H1 (cell line): ENCODE measurements around the gene CYSRT1. TPM values are rescaled to one million over a fixed set of nuclear protein-coding genes. Genes with fewer than 3 reads are reported as not detected.

Experiments
- CBX5 ChIP-seq: fragments of 300-800, 300-1000 bp; sonication (generic); IDR thresholded peaks from 2 replicates; pipeline ENCODE4 v1.7.1; 2016; ENCODE audit warnings: antibody characterized with exemption, low read length, low read depth
- EZH2 ChIP-seq: fragments of 200-600 bp; sonication (generic); IDR thresholded peaks from 2 replicates; pipeline ENCODE4 v1.7.1; 2012; ENCODE audit warnings: low read depth, mild to moderate bottlenecking, moderate library complexity, low read length, inconsistent platforms; ENCODE audit not compliant: severe bottlenecking
- JUN ChIP-seq: IDR thresholded peaks from 2 replicates; pipeline ENCODE4 v1.6.1; 2011; ENCODE audit warnings: low read depth, mild to moderate bottlenecking, improper control_type of control experiment, low read length
- polyA plus RNA-seq, 7 experiments: library from polyadenylated mRNA; depleted of rRNA in 3 of 7; stranded (reverse) in 5 of 7; unstranded in 2 of 7; fragments of >200 nt in 5 of 7; fragments of 200-250 nt in 2 of 7; gene quantifications; 1 replicate in 5 of 7; 2 replicates in 1 of 7; 4 replicates in 1 of 7; pipeline versions ENCODE4 v1.2.1 to v1.2.3, GENCODE V29; 2011 to 2013; ENCODE audit warnings: missing spikeins in 2 of 7, mixed read lengths in 2 of 7
- total RNA-seq: library from RNA; stranded (reverse); fragmentation: NEBNext Ultra II Directional; extraction: Animal tissue kit (Norgen Biotek cat#: 25700); gene quantifications from 2 replicates; pipeline ENCODE4 v1.2.1, GENCODE V29; 2021

CYSRT1 gene
- total and polyA plus RNA-seq, 2 of the 8 experiments (the other 6 are each of a cell fraction or from before 2014, with no cell fraction given) = 1.0 to 6.5 TPM

- TF ChIP-seq JUN (no peak), EZH2 (no peak), CBX5 (no peak)
Observed at GRCh38 chr9:137275203-137275587, 50.2 kb downstream of the CYSRT1 start (continued).

Other genes with a start within 250 kb of the CYSRT1 start
Only the 30 nearest of the 32 such genes appear.
- 40.8 and 43.4 TPM in 2 replicates for gene PAXX, start 232.8 kb upstream of the CYSRT1 start, total RNA-seq
- 45.9 and 56.8 TPM in 2 replicates for gene PAXX, start 232.8 kb upstream of the CYSRT1 start, polyA plus RNA-seq (2011; rRNA removed)
- gene CLIC3, start 228.6 kb upstream of the CYSRT1 start, total RNA-seq = not detected in 2 replicates
- gene CLIC3, start 228.6 kb upstream of the CYSRT1 start, polyA plus RNA-seq (2011; rRNA removed) = 0.12 and 0.33 TPM in 2 replicates
- 12.5 and 15.2 TPM in 2 replicates for gene ABCA2, start 196.9 kb upstream of the CYSRT1 start, total RNA-seq
- 14.3 and 21.9 TPM in 2 replicates for gene ABCA2, start 196.9 kb upstream of the CYSRT1 start, polyA plus RNA-seq (2011; rRNA removed)
- gene FUT7, start 193.1 kb upstream of the CYSRT1 start, total RNA-seq = not detected in 2 replicates
- not detected in 2 replicates for gene FUT7, start 193.1 kb upstream of the CYSRT1 start, polyA plus RNA-seq (2011; rRNA removed)
- gene NPDC1, start 179.0 kb upstream of the CYSRT1 start, total RNA-seq = 41.9 and 44.1 TPM in 2 replicates
- 26.2 and 43.6 TPM in 2 replicates for gene NPDC1, start 179.0 kb upstream of the CYSRT1 start, polyA plus RNA-seq (2011; rRNA removed)
- gene ENTPD2, start 171.1 kb upstream of the CYSRT1 start, total RNA-seq = 3.2 and 3.8 TPM in 2 replicates
- gene ENTPD2, start 171.1 kb upstream of the CYSRT1 start, polyA plus RNA-seq (2011; rRNA removed) = 0.65 and 1.9 TPM in 2 replicates
- 30.3 and 32.1 TPM in 2 replicates for gene SAPCD2, start 154.6 kb upstream of the CYSRT1 start, total RNA-seq
- 12.7 and 17.3 TPM in 2 replicates for gene SAPCD2, start 154.6 kb upstream of the CYSRT1 start, polyA plus RNA-seq (2011; rRNA removed)
- gene UAP1L1, start 147.7 kb upstream of the CYSRT1 start, total RNA-seq = 5.4 and 5.5 TPM in 2 replicates
- 2.0 and 3.5 TPM in 2 replicates for gene UAP1L1, start 147.7 kb upstream of the CYSRT1 start, polyA plus RNA-seq (2011; rRNA removed)
- 35.1 and 36.3 TPM in 2 replicates for gene MAN1B1, start 138.2 kb upstream of the CYSRT1 start, total RNA-seq
- 33.7 and 36.5 TPM in 2 replicates for gene MAN1B1, start 138.2 kb upstream of the CYSRT1 start, polyA plus RNA-seq (2011; rRNA removed)
- 21.2 and 21.5 TPM in 2 replicates for gene DPP7, start 110.4 kb upstream of the CYSRT1 start, total RNA-seq
- 26.8 and 34.7 TPM in 2 replicates for gene DPP7, start 110.4 kb upstream of the CYSRT1 start, polyA plus RNA-seq (2011; rRNA removed)
- gene GRIN1, start 86.0 kb upstream of the CYSRT1 start, total RNA-seq = 2.1 TPM in 2 replicates
- 0.48 and 1.3 TPM in 2 replicates for gene GRIN1, start 86.0 kb upstream of the CYSRT1 start, polyA plus RNA-seq (2011; rRNA removed)
- gene LRRC26, start 55.1 kb upstream of the CYSRT1 start, total RNA-seq = 0.34 and 0.36 TPM in 2 replicates
- 0.85 and 1.0 TPM in 2 replicates for gene LRRC26, start 55.1 kb upstream of the CYSRT1 start, polyA plus RNA-seq (2011; rRNA removed)
- not detected in 2 replicates for gene TMEM210, start 53.1 kb upstream of the CYSRT1 start, total RNA-seq
- gene TMEM210, start 53.1 kb upstream of the CYSRT1 start, polyA plus RNA-seq (2011; rRNA removed) = not detected in 2 replicates
- gene ANAPC2, start 36.6 kb upstream of the CYSRT1 start, total RNA-seq = 37.7 and 41.9 TPM in 2 replicates
- gene ANAPC2, start 36.6 kb upstream of the CYSRT1 start, polyA plus RNA-seq (2011; rRNA removed) = 30.2 and 44.3 TPM in 2 replicates
- 87.3 and 91.3 TPM in 2 replicates for gene SSNA1, start 36.5 kb upstream of the CYSRT1 start, total RNA-seq
- 157 and 182 TPM in 2 replicates for gene SSNA1, start 36.5 kb upstream of the CYSRT1 start, polyA plus RNA-seq (2011; rRNA removed)
- gene TPRN, start 24.4 kb upstream of the CYSRT1 start, total RNA-seq = 23.2 and 27.2 TPM in 2 replicates
- gene TPRN, start 24.4 kb upstream of the CYSRT1 start, polyA plus RNA-seq (2011; rRNA removed) = 9.7 and 14.9 TPM in 2 replicates
- 44.1 and 44.2 TPM in 2 replicates for gene TMEM203, start 19.5 kb upstream of the CYSRT1 start, total RNA-seq
- gene TMEM203, start 19.5 kb upstream of the CYSRT1 start, polyA plus RNA-seq (2011; rRNA removed) = 57.1 and 67.1 TPM in 2 replicates
- gene NDOR1, start 19.5 kb upstream of the CYSRT1 start, total RNA-seq = 32.3 and 33.2 TPM in 2 replicates
- gene NDOR1, start 19.5 kb upstream of the CYSRT1 start, polyA plus RNA-seq (2011; rRNA removed) = 25.7 and 42.4 TPM in 2 replicates
- 7.7 and 8.9 TPM in 2 replicates for gene RNF208, start 2.9 kb upstream of the CYSRT1 start, total RNA-seq
- gene RNF208, start 2.9 kb upstream of the CYSRT1 start, polyA plus RNA-seq (2011; rRNA removed) = 2.7 and 4.8 TPM in 2 replicates
- gene RNF224, start 2.3 kb downstream of the CYSRT1 start, total RNA-seq = 0.17 TPM in 1 of 2 replicates, not detected in the other
- gene RNF224, start 2.3 kb downstream of the CYSRT1 start, polyA plus RNA-seq (2011; rRNA removed) = 0.24 and 0.25 TPM in 2 replicates
- not detected in 2 replicates for gene SLC34A3, start 5.7 kb downstream of the CYSRT1 start, total RNA-seq
- 0.06 and 0.08 TPM in 2 replicates for gene SLC34A3, start 5.7 kb downstream of the CYSRT1 start, polyA plus RNA-seq (2011; rRNA removed)
- 307 and 311 TPM in 2 replicates for gene TUBB4B, start 16.1 kb downstream of the CYSRT1 start, total RNA-seq
- 280 and 342 TPM in 2 replicates for gene TUBB4B, start 16.1 kb downstream of the CYSRT1 start, polyA plus RNA-seq (2011; rRNA removed)
- not detected in 2 replicates for gene STPG3, start 26.1 kb downstream of the CYSRT1 start, total RNA-seq
- 0.14 TPM in 1 of 2 replicates, not detected in the other for gene STPG3, start 26.1 kb downstream of the CYSRT1 start, polyA plus RNA-seq (2011; rRNA removed)
- 70.8 and 78.0 TPM in 2 replicates for gene NELFB, start 30.2 kb downstream of the CYSRT1 start, total RNA-seq
- 57.6 and 86.5 TPM in 2 replicates for gene NELFB, start 30.2 kb downstream of the CYSRT1 start, polyA plus RNA-seq (2011; rRNA removed)
- gene TOR4A, start 52.6 kb downstream of the CYSRT1 start, total RNA-seq = 9.2 and 9.3 TPM in 2 replicates
- 8.4 and 11.4 TPM in 2 replicates for gene TOR4A, start 52.6 kb downstream of the CYSRT1 start, polyA plus RNA-seq (2011; rRNA removed)
- 35.4 and 37.2 TPM in 2 replicates for gene NRARP, start 77.1 kb downstream of the CYSRT1 start, total RNA-seq
- gene NRARP, start 77.1 kb downstream of the CYSRT1 start, polyA plus RNA-seq (2011; rRNA removed) = 32.5 and 52.0 TPM in 2 replicates
- gene EXD3, start 198.0 kb downstream of the CYSRT1 start, total RNA-seq = 7.0 and 7.2 TPM in 2 replicates
- gene EXD3, start 198.0 kb downstream of the CYSRT1 start, polyA plus RNA-seq (2011; rRNA removed) = 9.4 and 12.7 TPM in 2 replicates
- gene NOXA1, start 198.2 kb downstream of the CYSRT1 start, total RNA-seq = 0.34 and 0.55 TPM in 2 replicates
- gene NOXA1, start 198.2 kb downstream of the CYSRT1 start, polyA plus RNA-seq (2011; rRNA removed) = 0.91 and 1.5 TPM in 2 replicates
- gene ENTPD8, start 216.2 kb downstream of the CYSRT1 start, total RNA-seq = 0.33 and 0.48 TPM in 2 replicates
- gene ENTPD8, start 216.2 kb downstream of the CYSRT1 start, polyA plus RNA-seq (2011; rRNA removed) = 0.51 and 1.1 TPM in 2 replicates
- 55.5 and 56.7 TPM in 2 replicates for gene NSMF, start 234.2 kb downstream of the CYSRT1 start, total RNA-seq
- gene NSMF, start 234.2 kb downstream of the CYSRT1 start, polyA plus RNA-seq (2011; rRNA removed) = 65.1 and 90.8 TPM in 2 replicates